Hypothalamus (tissue), 51 donors: ENCODE data around the gene LYZ.
"Not testable (repeated sequence)": the region's sequence is repeated elsewhere in the genome, so short reads cannot be mapped to it uniquely, and the experiment has no call there.

ENCODE experiments used
- DNase-seq, 51 donors: peaks; one replicate each; lab custom pipeline; 2025; lab: John Stamatoyannopoulos, UW

The LYZ gene

GRCh38 chr12:69348162-69348938, at the start of gene LYZ:
Gene LYZ, plus strand, starts transcription at chr12:69348381. Its CDS starts 28 bp downstream, at chr12:69348409.
- no peak for DNase-seq

GRCh38 chr12:69298947-69299346, 49.2 kb upstream of the LYZ start:
- DNase-seq, result no peak

- DNase-seq, result no peak
Measured at GRCh38 chr12:69304284-69304683, 43.9 kb upstream of the LYZ start.

- DNase-seq, result no peak
Measured at GRCh38 chr12:69309461-69309860, 38.7 kb upstream of the LYZ start.

- no peak for DNase-seq
Measured at GRCh38 chr12:69313209-69313608, 35.0 kb upstream of the LYZ start.

GRCh38 chr12:69316784-69317183, 31.4 kb upstream of the LYZ start:
- not testable (repeated sequence) for DNase-seq

GRCh38 chr12:69317233-69317632, 30.9 kb upstream of the LYZ start:
- DNase-seq, result not testable (repeated sequence)

GRCh38 chr12:69318225-69318624, 30.0 kb upstream of the LYZ start:
- no peak for DNase-seq

- DNase-seq, result no peak
Measured at GRCh38 chr12:69321351-69321750, 26.8 kb upstream of the LYZ start.

- DNase-seq, result no peak
Measured at GRCh38 chr12:69324797-69325466, 23.2 kb upstream of the LYZ start.

- no peak for DNase-seq
Measured at GRCh38 chr12:69328426-69328825, 19.8 kb upstream of the LYZ start.

GRCh38 chr12:69329669-69330428, 18.3 kb upstream of the LYZ start:
- DNase-seq, result no peak

GRCh38 chr12:69330475-69331473, 17.4 kb upstream of the LYZ start:
- DNase-seq, result peak in 12 of 51 donors; percentile 1 to 17 (median 4)

- no peak for DNase-seq
Measured at GRCh38 chr12:69331519-69331908, 16.7 kb upstream of the LYZ start.

GRCh38 chr12:69331909-69332684, 16.1 kb upstream of the LYZ start:
- DNase-seq, result no peak

- no peak for DNase-seq
Measured at GRCh38 chr12:69332815-69333358, 15.3 kb upstream of the LYZ start.

GRCh38 chr12:69334158-69334557, 14.0 kb upstream of the LYZ start:
- DNase-seq, result no peak

GRCh38 chr12:69337311-69338090, 10.7 kb upstream of the LYZ start:
- no peak for DNase-seq
